Mesenchymal stem cell (in vitro differentiated cells and primary cell): Measurements from ENCODE around the gene DENND5B.
A peak's percentile ranks its signal among the peaks of the same experiment; 100 is the strongest.

ENCODE experiments used
- DNase-seq: peaks from one replicate; pipeline ENCODE4 v3.0.0-alpha.2; 2013
- H2AFZ ChIP-seq: one replicate; pipeline ENCODE4 v1.6.1; 2013; ENCODE audit warnings: low read depth, mild to moderate bottlenecking, control low read depth, inconsistent platforms, low read length, moderate library complexity
- H2AK5ac ChIP-seq: 2 replicates; pipeline ENCODE4 v1.6.1; 2013; ENCODE audit warnings: low read length, moderate library complexity, mild to moderate bottlenecking, inconsistent platforms; ENCODE audit not compliant: severe bottlenecking
- H2BK120ac ChIP-seq: one replicate; pipeline ENCODE4 v1.6.1; 2013; ENCODE audit warnings: low read depth, mild to moderate bottlenecking, inconsistent platforms, low read length, moderate library complexity
- H2BK12ac ChIP-seq, 2 experiments: one replicate each; pipeline ENCODE4 v1.6.1; 2013; ENCODE audit warnings: inconsistent platforms in 2 of 2, low read length in 2 of 2, mild to moderate bottlenecking in 2 of 2, moderate library complexity in 2 of 2, control low read depth in 1 of 2
- H2BK15ac ChIP-seq: one replicate; pipeline ENCODE4 v1.6.1; 2013; ENCODE audit warnings: mild to moderate bottlenecking, low read depth, inconsistent platforms; ENCODE audit not compliant: poor library complexity, severe bottlenecking
- H2BK5ac ChIP-seq: 2 replicates; pipeline ENCODE4 v1.6.1; 2013; ENCODE audit warnings: low read depth, mild to moderate bottlenecking, low read length, control low read depth, inconsistent platforms; ENCODE audit not compliant: poor library complexity, severe bottlenecking
- H3K14ac ChIP-seq, 2 experiments: one replicate each; pipeline ENCODE4 v1.6.1; 2013; ENCODE audit warnings: inconsistent platforms in 2 of 2, low read length in 2 of 2, control low read depth in 1 of 2, mild to moderate bottlenecking in 1 of 2, moderate library complexity in 1 of 2
- H3K18ac ChIP-seq, 2 experiments: one replicate each; pipeline ENCODE4 v1.6.1; 2013; ENCODE audit warnings: inconsistent platforms in 2 of 2, low read length in 2 of 2, control low read depth in 1 of 2, low read depth in 1 of 2, mild to moderate bottlenecking in 1 of 2
- H3K23ac ChIP-seq, 2 experiments: one replicate each; pipeline ENCODE4 v1.6.1; 2013; ENCODE audit warnings: inconsistent platforms in 2 of 2, low read length in 2 of 2, mild to moderate bottlenecking in 2 of 2, moderate library complexity in 2 of 2, control low read depth in 1 of 2
- H3K27ac ChIP-seq: 2 replicates; pipeline ENCODE4 v1.5.1; 2013; ENCODE audit warnings: mild to moderate bottlenecking, moderate library complexity, low read length, control low read depth, inconsistent platforms; ENCODE audit not compliant: poor library complexity, severe bottlenecking
- H3K27me3 ChIP-seq, 2 experiments: 2 replicates each; pipeline versions ENCODE4 v1.6.1 to v1.7.0; 2013; ENCODE audit warnings: low read length in 2 of 2, mild to moderate bottlenecking in 2 of 2, moderate library complexity in 2 of 2, control low read depth in 1 of 2, inconsistent platforms in 1 of 2; ENCODE audit not compliant: control insufficient read depth in 1 of 2, insufficient read depth in 1 of 2
- H3K36me3 ChIP-seq, 2 experiments: 2 replicates each; pipeline versions ENCODE4 v1.6.1 to v1.7.0; 2013; ENCODE audit warnings: low read length in 2 of 2, control low read depth in 1 of 2, inconsistent platforms in 1 of 2, low read depth in 1 of 2, mild to moderate bottlenecking in 1 of 2; ENCODE audit not compliant: insufficient read depth in 2 of 2, control insufficient read depth in 1 of 2
- H3K4ac ChIP-seq, 2 experiments: one replicate each; pipeline ENCODE4 v1.6.1; 2013; ENCODE audit warnings: inconsistent platforms in 2 of 2, low read length in 2 of 2, mild to moderate bottlenecking in 2 of 2, moderate library complexity in 2 of 2, control low read depth in 1 of 2, low read depth in 1 of 2
- H3K4me1 ChIP-seq: 2 replicates; pipeline ENCODE4 v1.6.1; 2013; ENCODE audit warnings: low read depth, low read length, control low read depth; ENCODE audit not compliant: control insufficient read depth, insufficient read depth
- H3K4me2 ChIP-seq: 2 replicates; pipeline ENCODE4 v1.6.1; 2013; ENCODE audit warnings: low read length, mild to moderate bottlenecking, inconsistent platforms; ENCODE audit not compliant: poor library complexity, severe bottlenecking
- H3K4me3 ChIP-seq, 2 experiments: 2 replicates each; pipeline versions ENCODE4 v1.5.1 to v1.7.0; 2013; ENCODE audit warnings: low read length in 2 of 2, mild to moderate bottlenecking in 2 of 2, control low read depth in 1 of 2, low read depth in 1 of 2; ENCODE audit not compliant: insufficient read depth in 1 of 2
- H3K79me1 ChIP-seq: replicated peaks from 2 replicates; pipeline ENCODE4 v1.6.1; 2013; ENCODE audit warnings: mild to moderate bottlenecking, control low read depth, low read length, inconsistent platforms; ENCODE audit not compliant: poor library complexity, severe bottlenecking
- H3K9ac ChIP-seq: 2 replicates; pipeline ENCODE4 v1.7.0; 2013; ENCODE audit warnings: mild to moderate bottlenecking, low read length, moderate library complexity
- H3K9me3 ChIP-seq: 2 replicates; pipeline ENCODE4 v1.7.0; 2013; ENCODE audit warnings: mild to moderate bottlenecking, low read length; ENCODE audit not compliant: control insufficient read depth
- H4K8ac ChIP-seq: one replicate; pipeline ENCODE4 v1.6.1; 2013; ENCODE audit warnings: inconsistent platforms, mild to moderate bottlenecking, low read length, moderate library complexity
- H4K91ac ChIP-seq: one replicate; pipeline ENCODE4 v1.6.1; 2013; ENCODE audit warnings: mild to moderate bottlenecking, low read length, inconsistent platforms
- WGBS: methylation state at CpG from one replicate; pipeline ENCODE4 v1.1.7; 2013; ENCODE audit warnings: mixed read lengths; 5-methylcytosine and 5-hydroxymethylcytosine counted together

The DENND5B gene

GRCh38 chr12:31594681-31595080, 3.7 kb upstream of the DENND5B start:
- Histone ChIP-seq H4K8ac (no peak overlapping the region), H2BK5ac (no peak overlapping the region), H3K4me1 (peaks cover 4% of the 10 kb centered on the region), H3K14ac (no peak overlapping the region), H2AK5ac (no peak overlapping the region), H3K79me1 (no peaks in the 10 kb centered on the region), H3K27ac (peak overlapping the region; percentile 9), H3K9me3 (no peaks in the 10 kb centered on the region), H3K36me3 (peaks cover 0 to 4% of the 10 kb centered on the region in 2 experiments), H4K91ac (no peak overlapping the region), H3K23ac (no peak overlapping the region), H3K9ac (no peak overlapping the region), H3K4me3 (no peak overlapping the region), H2BK12ac (no peak overlapping the region), H3K4me2 (no peak overlapping the region), H3K18ac (no peak overlapping the region), H2AFZ (no peak overlapping the region), H2BK15ac (no peak overlapping the region), H3K4ac (no peak overlapping the region), H3K27me3 (no peaks in the 10 kb centered on the region), H2BK120ac (no peak overlapping the region)
- WGBS, result 41% methylated on average over 3 of the region's 5 CpGs
- DNase-seq, result peak; percentile 45

- peaks cover 0 to 4% of the 10 kb centered on the region in 2 experiments for H3K36me3 ChIP-seq
- no peak overlapping the region for H2BK120ac ChIP-seq
- H3K4me2 ChIP-seq, result peak overlapping the region; percentile 95
- H2BK15ac ChIP-seq, result peak overlapping the region; percentile 80
- no peak overlapping the region for H2AK5ac ChIP-seq
- peaks cover 4% of the 10 kb centered on the region for H3K4me1 ChIP-seq
- H4K91ac ChIP-seq, result peak overlapping the region; percentile 85
- H2BK12ac ChIP-seq, result peak overlapping the region; percentile 94
- H3K79me1 ChIP-seq, result no peaks in the 10 kb centered on the region
- WGBS, result 2% methylated on average over 15 of the region's 16 CpGs
- peak; percentile 73 for DNase-seq
- peak overlapping the region; percentile 89 to 99 for H3K4me3 ChIP-seq
- H3K4ac ChIP-seq, result peak overlapping the region in 1 of 2 experiments; percentile 79
- peak overlapping the region; percentile 89 to 94 for H3K18ac ChIP-seq
- no peak overlapping the region for H3K23ac ChIP-seq
- H4K8ac ChIP-seq, result peak overlapping the region; percentile 83
- H3K9me3 ChIP-seq, result no peaks in the 10 kb centered on the region
- H2BK5ac ChIP-seq, result peak overlapping the region; percentile 82
- no peaks in the 10 kb centered on the region for H3K27me3 ChIP-seq
- H2AFZ ChIP-seq, result peak overlapping the region; percentile 99
- H3K27ac ChIP-seq, result peak overlapping the region; percentile 69
- peak overlapping the region; percentile 94 for H3K9ac ChIP-seq
- peak overlapping the region in 1 of 2 experiments; percentile 98 for H3K14ac ChIP-seq
These were observed 505 bp upstream of the DENND5B start for GRCh38 chr12:31591380-31591901.

- Histone ChIP-seq H4K8ac (peak overlapping the region; percentile 81), H3K27ac (peak overlapping the region; percentile 77), H4K91ac (peak overlapping the region; percentile 97), H3K4me3 (peak overlapping the region; percentile 92 to 99), H3K18ac (peak overlapping the region; percentile 96 to 100), H3K36me3 (no peaks in the 10 kb centered on the region), H2BK12ac (peak overlapping the region in 1 of 2 experiments; percentile 90), H3K23ac (peak overlapping the region; percentile 4 to 83), H3K27me3 (no peaks in the 10 kb centered on the region), H2BK120ac (peak overlapping the region; percentile 91), H2AK5ac (no peak overlapping the region), H3K4ac (peak overlapping the region; percentile 88 to 91), H3K4me2 (peak overlapping the region; percentile 94), H3K4me1 (peaks cover 4% of the 10 kb centered on the region), H3K14ac (peak overlapping the region in 1 of 2 experiments; percentile 100), H3K79me1 (no peaks in the 10 kb centered on the region), H3K9me3 (no peaks in the 10 kb centered on the region), H2BK5ac (peak overlapping the region; percentile 96), H2AFZ (peak overlapping the region; percentile 92), H3K9ac (peak overlapping the region; percentile 94), H2BK15ac (peak overlapping the region; percentile 95)
- peak; percentile 79 for DNase-seq
- under 1% methylated on average over 71 of the region's 85 CpGs for WGBS
These were observed 863 bp downstream of the DENND5B start for GRCh38 chr12:31589904-31590641.

- Histone ChIP-seq H3K27me3 (no peaks in the 10 kb centered on the region), H2BK15ac (peak overlapping the region; percentile 92), H4K8ac (peak overlapping the region; percentile 52), H3K18ac (peak overlapping the region; percentile 60 to 100), H2AK5ac (no peak overlapping the region), H3K9me3 (no peaks in the 10 kb centered on the region), H3K4me3 (peak overlapping the region; percentile 92 to 99), H2BK120ac (no peak overlapping the region), H3K9ac (peak overlapping the region; percentile 94), H3K79me1 (no peaks in the 10 kb centered on the region), H2BK12ac (no peak overlapping the region), H3K14ac (no peak overlapping the region), H2AFZ (peak overlapping the region; percentile 92), H3K4me2 (peak overlapping the region; percentile 94), H3K4ac (peak overlapping the region; percentile 35 to 86), H3K23ac (peak overlapping the region in 1 of 2 experiments; percentile 83), H3K4me1 (peaks cover 6% of the 10 kb centered on the region), H2BK5ac (peak overlapping the region; percentile 96), H4K91ac (no peak overlapping the region), H3K36me3 (no peaks in the 10 kb centered on the region), H3K27ac (peak overlapping the region; percentile 77)
- 1% methylated on average over 13 of the region's 15 CpGs for WGBS
- no peak for DNase-seq
These were observed 1.4 kb downstream of the DENND5B start for GRCh38 chr12:31589598-31589903.
